Measurements from ENCODE around the gene NLRP9. TPM values are rescaled to one million over a fixed set of nuclear protein-coding genes. Genes with fewer than 3 reads are reported as not detected.
"Not testable (repeated sequence)": the region's sequence is repeated elsewhere in the genome, so short reads cannot be mapped to it uniquely, and the experiment has no call there.

The NLRP9 gene
- total and polyA plus RNA-seq, 10 donors = not detected

GRCh38 chr19:55723491-55723890 lies 14.7 kb downstream of the NLRP9 start:
- peaks cover 0 to 33% (median 20%) of the 10 kb centered on the region in 7 donors for H3K27me3 ChIP-seq (replicated peaks in 1 of 7)
- no peak for DNase-seq
- peaks cover 0 to 30% (median 22%) of the 10 kb centered on the region in 8 donors for H3K9me3 ChIP-seq
- H3K4me1 ChIP-seq = no peaks in the 10 kb centered on the region
- TF ChIP-seq POLR2A (IDR thresholded peaks at IDR 0.05) (no peak), POLR2AphosphoS5 (IDR thresholded peaks at IDR 0.05) (no peak), CTCF (IDR thresholded peaks at IDR 0.05 in 8 of 11, conservative IDR thresholded peaks at IDR 0.05 in 3 of 11) (no peak)
- no peak overlapping the region for H3K4me3 ChIP-seq
- intact Hi-C loops (cut with DNase I; ENCODE audit: low total_unique reads) = no loop called here
- WGBS, 5 donors = 85 to 93% (median 87%) methylated on average over 8 of the region's 8 CpGs
- no peak overlapping the region for H3K27ac ChIP-seq
- H3K36me3 ChIP-seq = no peaks in the 10 kb centered on the region

- no peak for DNase-seq
- no peaks in the 10 kb centered on the region for H3K36me3 ChIP-seq
Measured at GRCh38 chr19:55720801-55721200, 17.4 kb downstream of the NLRP9 start.

GRCh38 chr19:55720214-55720746 lies 17.9 kb downstream of the NLRP9 start:
- Histone ChIP-seq H3K27me3 (replicated peaks in 1 of 7) (peaks cover 0 to 53% (median 26%) of the 10 kb centered on the region in 7 donors), H3K36me3 (no peaks in the 10 kb centered on the region), H3K4me1 (no peaks in the 10 kb centered on the region), H3K4me3 (no peak overlapping the region), H3K27ac (no peak overlapping the region), H3K9me3 (peaks cover 0 to 30% (median 22%) of the 10 kb centered on the region in 8 donors)
- no peak for TF ChIP-seq POLR2A (IDR thresholded peaks at IDR 0.05)
- TF ChIP-seq CTCF (IDR thresholded peaks at IDR 0.05 in 8 of 11, conservative IDR thresholded peaks at IDR 0.05 in 3 of 11) = no peak
- TF ChIP-seq POLR2AphosphoS5 (IDR thresholded peaks at IDR 0.05) = no peak
- 52 to 75% (median 65%) methylated on average over 5 of the region's 5 CpGs for WGBS, 5 donors
- intact Hi-C loops (cut with DNase I; ENCODE audit: low total_unique reads) = no loop called here
- no peak for DNase-seq

More at GRCh38 chr19:55720801-55721200, 17.4 kb downstream of the NLRP9 start:
- intact Hi-C loops (cut with DNase I; ENCODE audit: low total_unique reads) = no loop called here
- Histone ChIP-seq H3K4me1 (no peaks in the 10 kb centered on the region), H3K9me3 (peaks cover 0 to 30% (median 22%) of the 10 kb centered on the region in 8 donors), H3K27ac (no peak overlapping the region), H3K4me3 (no peak overlapping the region), H3K27me3 (replicated peaks in 1 of 7) (peaks cover 0 to 53% (median 26%) of the 10 kb centered on the region in 7 donors)
- WGBS, 5 donors = 81 to 88% (median 86%) methylated on average over 3 of the region's 3 CpGs
- no peak for TF ChIP-seq POLR2AphosphoS5 (IDR thresholded peaks at IDR 0.05)
- TF ChIP-seq POLR2A (IDR thresholded peaks at IDR 0.05) = no peak
- TF ChIP-seq CTCF (IDR thresholded peaks at IDR 0.05 in 8 of 11, conservative IDR thresholded peaks at IDR 0.05 in 3 of 11) = no peak

- H3K36me3 ChIP-seq; H3K27ac ChIP-seq; DNase-seq; H3K4me1 ChIP-seq; H3K4me3 ChIP-seq; intact Hi-C loops (cut with DNase I; ENCODE audit: low total_unique reads): not testable (repeated sequence)
- H3K27me3 ChIP-seq (replicated peaks in 1 of 7) = peaks cover 0 to 67% (median 26%) of the 10 kb centered on the region in 7 donors
- H3K9me3 ChIP-seq = peaks cover 0 to 30% (median 22%) of the 10 kb centered on the region in 8 donors
- 42 to 63% (median 48%) methylated on average over 13 of the region's 13 CpGs for WGBS, 5 donors
Measured at GRCh38 chr19:55717879-55718711, 20.1 kb downstream of the NLRP9 start.

Data from spleen (tissue), 11 donors.